Measurements from ENCODE around the gene LRRN1. TPM values are rescaled to one million over a fixed set of nuclear protein-coding genes. Genes with fewer than 3 reads are reported as not detected.

LRRN1 gene
- total RNA-seq, 4 donors from 2014 or later, result 7.5 to 13.3 (median 9.8) TPM

- Histone ChIP-seq H3K27me3 (no peaks in the 10 kb centered on the region), H3K4me1 (no peaks in the 10 kb centered on the region), H3K27ac (no peak overlapping the region), H3K36me3 (peaks cover 0 to 35% (median 0%) of the 10 kb centered on the region in 3 donors), H3K4me3 (no peak overlapping the region), H3K9me3 (peaks cover 0 to 18% (median 5%) of the 10 kb centered on the region in 4 donors)
- WGBS, 2 donors, result 55 to 58% methylated on average over 4 of the region's 4 CpGs
- no peak for DNase-seq (ENCODE audit: low spot score in 2 of 2)
- TF ChIP-seq, protein P1, sequence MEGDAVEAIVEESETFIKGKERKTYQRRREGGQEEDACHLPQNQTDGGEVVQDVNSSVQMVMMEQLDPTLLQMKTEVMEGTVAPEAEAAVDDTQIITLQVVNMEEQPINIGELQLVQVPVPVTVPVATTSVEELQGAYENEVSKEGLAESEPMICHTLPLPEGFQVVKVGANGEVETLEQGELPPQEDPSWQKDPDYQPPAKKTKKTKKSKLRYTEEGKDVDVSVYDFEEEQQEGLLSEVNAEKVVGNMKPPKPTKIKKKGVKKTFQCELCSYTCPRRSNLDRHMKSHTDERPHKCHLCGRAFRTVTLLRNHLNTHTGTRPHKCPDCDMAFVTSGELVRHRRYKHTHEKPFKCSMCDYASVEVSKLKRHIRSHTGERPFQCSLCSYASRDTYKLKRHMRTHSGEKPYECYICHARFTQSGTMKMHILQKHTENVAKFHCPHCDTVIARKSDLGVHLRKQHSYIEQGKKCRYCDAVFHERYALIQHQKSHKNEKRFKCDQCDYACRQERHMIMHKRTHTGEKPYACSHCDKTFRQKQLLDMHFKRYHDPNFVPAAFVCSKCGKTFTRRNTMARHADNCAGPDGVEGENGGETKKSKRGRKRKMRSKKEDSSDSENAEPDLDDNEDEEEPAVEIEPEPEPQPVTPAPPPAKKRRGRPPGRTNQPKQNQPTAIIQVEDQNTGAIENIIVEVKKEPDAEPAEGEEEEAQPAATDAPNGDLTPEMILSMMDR (IDR thresholded peaks at IDR 0.05), result no peak
- TF ChIP-seq EP300 (IDR thresholded peaks at IDR 0.05), result no peak
- TF ChIP-seq POLR2A (IDR thresholded peaks at IDR 0.05), result no peak
Observed at GRCh38 chr3:3778641-3779270, 20.5 kb upstream of the LRRN1 start.

- peaks cover 0 to 13% (median 0%) of the 10 kb centered on the region in 3 donors for H3K36me3 ChIP-seq
- no peak overlapping the region for H3K4me3 ChIP-seq
- no peaks in the 10 kb centered on the region for H3K4me1 ChIP-seq
- DNase-seq (ENCODE audit: low spot score in 2 of 2), result no peak
- H3K27ac ChIP-seq, result no peak overlapping the region
- no peaks in the 10 kb centered on the region for H3K9me3 ChIP-seq
- WGBS, 2 donors, result 62 to 67% methylated on average over 7 of the region's 7 CpGs
- H3K27me3 ChIP-seq, result no peaks in the 10 kb centered on the region
- TF ChIP-seq POLR2A (IDR thresholded peaks at IDR 0.05), result no peak
- TF ChIP-seq EP300 (IDR thresholded peaks at IDR 0.05), result no peak
- TF ChIP-seq, protein P1 (IDR thresholded peaks at IDR 0.05), result no peak
Observed at GRCh38 chr3:3782457-3782856, 16.8 kb upstream of the LRRN1 start.

- no peaks in the 10 kb centered on the region for H3K4me1 ChIP-seq
- no peak overlapping the region for H3K27ac ChIP-seq
- H3K27me3 ChIP-seq, result no peaks in the 10 kb centered on the region
- DNase-seq (ENCODE audit: low spot score in 2 of 2), result no peak
- 80 to 82% methylated on average over 4 of the region's 4 CpGs for WGBS, 2 donors
- H3K36me3 ChIP-seq, result peaks cover 0 to 6% (median 0%) of the 10 kb centered on the region in 3 donors
- no peak for TF ChIP-seq EP300 (IDR thresholded peaks at IDR 0.05)
- TF ChIP-seq, protein P1 (IDR thresholded peaks at IDR 0.05), result no peak
- no peak for TF ChIP-seq POLR2A (IDR thresholded peaks at IDR 0.05)
- H3K9me3 ChIP-seq, result no peaks in the 10 kb centered on the region
- H3K4me3 ChIP-seq, result no peak overlapping the region
Observed at GRCh38 chr3:3783210-3783609, 16.0 kb upstream of the LRRN1 start.

DNA sequence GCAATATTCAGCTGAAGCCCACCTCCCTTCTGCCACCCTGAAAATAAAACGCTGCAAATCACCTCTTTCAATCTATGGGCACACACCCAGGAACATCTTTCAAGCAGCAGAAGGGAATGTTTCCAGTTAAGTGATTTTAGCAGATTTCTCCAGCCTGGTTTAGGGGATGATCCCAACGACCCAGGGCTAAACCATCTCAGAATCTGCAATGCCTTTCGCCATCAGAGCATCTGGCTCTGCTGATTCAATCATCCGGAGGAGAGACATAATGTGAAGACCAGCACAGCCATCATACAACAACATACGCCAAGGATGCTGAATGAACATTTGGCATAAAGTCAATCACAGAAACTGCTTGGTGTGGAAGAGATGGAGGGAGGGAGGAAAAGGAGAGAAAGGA is 15.5 kb upstream of the LRRN1 start:
- no peak overlapping the region for H3K4me3 ChIP-seq
- no peaks in the 10 kb centered on the region for H3K27me3 ChIP-seq
- H3K4me1 ChIP-seq, result no peaks in the 10 kb centered on the region
- no peaks in the 10 kb centered on the region for H3K9me3 ChIP-seq
- no peak overlapping the region for H3K27ac ChIP-seq
- TF ChIP-seq, protein P1 (IDR thresholded peaks at IDR 0.05), result no peak
- TF ChIP-seq POLR2A (IDR thresholded peaks at IDR 0.05), result no peak
- no peak for TF ChIP-seq EP300 (IDR thresholded peaks at IDR 0.05)
- WGBS, 2 donors, result 73 to 83% methylated on average over 5 of the region's 5 CpGs
- DNase-seq (ENCODE audit: low spot score in 2 of 2), result no peak
- peaks cover 0 to under 1% (median 0%) of the 10 kb centered on the region in 3 donors for H3K36me3 ChIP-seq

GRCh38 chr3:3792391-3792790 is 6.8 kb upstream of the LRRN1 start:
- WGBS, 2 donors, result 84 to 95% methylated on average over 1 of the region's 1 CpG
- Histone ChIP-seq H3K36me3 (no peaks in the 10 kb centered on the region), H3K4me3 (no peak overlapping the region), H3K4me1 (no peaks in the 10 kb centered on the region), H3K9me3 (no peaks in the 10 kb centered on the region), H3K27ac (no peak overlapping the region), H3K27me3 (no peaks in the 10 kb centered on the region)
- no peak for DNase-seq (ENCODE audit: low spot score in 2 of 2)
- TF ChIP-seq, protein P1 (IDR thresholded peaks at IDR 0.05), result no peak
- TF ChIP-seq POLR2A (IDR thresholded peaks at IDR 0.05), result no peak
- TF ChIP-seq EP300 (IDR thresholded peaks at IDR 0.05), result no peak

All from tibial nerve (tissue), 4 donors.